ENCODE data around the gene PRMT9.
A peak's percentile ranks its signal among the peaks of the same experiment; 100 is the strongest.

The PRMT9 gene

GRCh38 chr4:147620315-147620714 is 63.6 kb downstream of the PRMT9 start:
- Histone ChIP-seq H3K27ac (ENCODE audit: low read depth, low read length) (no peak overlapping the region), H3K9ac (ENCODE audit: low read depth, low read length) (no peak overlapping the region), H3K27me3 (ENCODE audit: control insufficient read depth, insufficient read depth, low read length) (no peaks in the 10 kb centered on the region), H3K4me1 (ENCODE audit: control insufficient read depth, insufficient read depth, low read length) (peaks cover 15% of the 10 kb centered on the region; the same call in 1 of the 2 replicates), H3K4me3 (ENCODE audit: low read depth, low read length) (no peak overlapping the region), H3K36me3 (ENCODE audit: control insufficient read depth, insufficient read depth, low read length) (peaks cover 37% of the 10 kb centered on the region), H3K9me3 (ENCODE audit: control insufficient read depth, insufficient read depth, low read length) (no peaks in the 10 kb centered on the region)

GRCh38 chr4:147617841-147618691 is 65.9 kb downstream of the PRMT9 start:
- Histone ChIP-seq H3K4me3 (ENCODE audit: low read depth, low read length) (peak overlapping the region; percentile 99), H3K36me3 (ENCODE audit: control insufficient read depth, insufficient read depth, low read length) (peaks cover 20% of the 10 kb centered on the region), H3K27me3 (ENCODE audit: control insufficient read depth, insufficient read depth, low read length) (no peaks in the 10 kb centered on the region), H3K27ac (ENCODE audit: low read depth, low read length) (peak overlapping the region; percentile 89), H3K9ac (ENCODE audit: low read depth, low read length) (peak overlapping the region; percentile 91), H3K9me3 (ENCODE audit: control insufficient read depth, insufficient read depth, low read length) (no peaks in the 10 kb centered on the region), H3K4me1 (ENCODE audit: control insufficient read depth, insufficient read depth, low read length) (peaks cover 8% of the 10 kb centered on the region; the same call in 1 of the 2 replicates)

- Histone ChIP-seq H3K4me3 (ENCODE audit: low read depth, low read length) (peak within 1 kb of the TSS; percentile 99), H3K9ac (ENCODE audit: low read depth, low read length) (peak within 1 kb of the TSS; percentile 91), H3K9me3 (ENCODE audit: control insufficient read depth, insufficient read depth, low read length) (no peaks in the 10 kb centered on the region), H3K36me3 (ENCODE audit: control insufficient read depth, insufficient read depth, low read length) (peaks cover 17% of the 10 kb centered on the region), H3K27ac (ENCODE audit: low read depth, low read length) (peak within 1 kb of the TSS; percentile 89), H3K4me1 (ENCODE audit: control insufficient read depth, insufficient read depth, low read length) (peaks cover 11% of the 10 kb centered on the region; the same call in 1 of the 2 replicates), H3K27me3 (ENCODE audit: control insufficient read depth, insufficient read depth, low read length) (no peaks in the 10 kb centered on the region)
These were observed 66.7 kb downstream of the PRMT9 start, which contains the start of gene TMEM184C for GRCh38 chr4:147617173-147617840. Gene TMEM184C (plus strand): TSS chr4:147617397. CDS start chr4:147617957, 560 bp downstream.

- Histone ChIP-seq H3K27me3 (ENCODE audit: control insufficient read depth, insufficient read depth, low read length) (no peaks in the 10 kb centered on the region), H3K36me3 (ENCODE audit: control insufficient read depth, insufficient read depth, low read length) (peaks cover 13% of the 10 kb centered on the region; the same call in 1 of the 2 replicates), H3K27ac (ENCODE audit: low read depth, low read length) (no peak overlapping the region), H3K4me3 (ENCODE audit: low read depth, low read length) (peak overlapping the region; percentile 99), H3K4me1 (ENCODE audit: control insufficient read depth, insufficient read depth, low read length) (peaks cover 13% of the 10 kb centered on the region; the same call in 1 of the 2 replicates), H3K9me3 (ENCODE audit: control insufficient read depth, insufficient read depth, low read length) (no peaks in the 10 kb centered on the region), H3K9ac (ENCODE audit: low read depth, low read length) (peak overlapping the region; percentile 42; the same call in 1 of the 2 replicates)
These were observed 67.2 kb downstream of the PRMT9 start for GRCh38 chr4:147616849-147617172.

GRCh38 chr4:147610686-147611085 is 73.3 kb downstream of the PRMT9 start:
- Histone ChIP-seq H3K27me3 (ENCODE audit: control insufficient read depth, insufficient read depth, low read length) (no peaks in the 10 kb centered on the region), H3K9ac (ENCODE audit: low read depth, low read length) (no peak overlapping the region), H3K36me3 (ENCODE audit: control insufficient read depth, insufficient read depth, low read length) (no peaks in the 10 kb centered on the region), H3K27ac (ENCODE audit: low read depth, low read length) (no peak overlapping the region), H3K4me3 (ENCODE audit: low read depth, low read length) (no peak overlapping the region), H3K4me1 (ENCODE audit: control insufficient read depth, insufficient read depth, low read length) (0 out of 2 replicates have a peak, but pooled peaks cover 4% of the 10 kb centered on the region), H3K9me3 (ENCODE audit: control insufficient read depth, insufficient read depth, low read length) (no peaks in the 10 kb centered on the region)

GRCh38 chr4:147607471-147607870 is 76.5 kb downstream of the PRMT9 start:
- Histone ChIP-seq H3K9ac (ENCODE audit: low read depth, low read length) (no peak overlapping the region), H3K4me1 (ENCODE audit: control insufficient read depth, insufficient read depth, low read length) (0 out of 2 replicates have a peak, but pooled peaks cover 3% of the 10 kb centered on the region), H3K4me3 (ENCODE audit: low read depth, low read length) (no peak overlapping the region), H3K27ac (ENCODE audit: low read depth, low read length) (no peak overlapping the region), H3K36me3 (ENCODE audit: control insufficient read depth, insufficient read depth, low read length) (no peaks in the 10 kb centered on the region), H3K27me3 (ENCODE audit: control insufficient read depth, insufficient read depth, low read length) (no peaks in the 10 kb centered on the region), H3K9me3 (ENCODE audit: control insufficient read depth, insufficient read depth, low read length) (no peaks in the 10 kb centered on the region)

- Histone ChIP-seq H3K36me3 (ENCODE audit: control insufficient read depth, insufficient read depth, low read length) (no peaks in the 10 kb centered on the region), H3K27me3 (ENCODE audit: control insufficient read depth, insufficient read depth, low read length) (no peaks in the 10 kb centered on the region), H3K27ac (ENCODE audit: low read depth, low read length) (no peak overlapping the region), H3K4me1 (ENCODE audit: control insufficient read depth, insufficient read depth, low read length) (no peaks in the 10 kb centered on the region), H3K9ac (ENCODE audit: low read depth, low read length) (no peak overlapping the region), H3K4me3 (ENCODE audit: low read depth, low read length) (no peak overlapping the region), H3K9me3 (ENCODE audit: control insufficient read depth, insufficient read depth, low read length) (no peaks in the 10 kb centered on the region)
These were observed 78.5 kb downstream of the PRMT9 start for GRCh38 chr4:147605499-147605898.

- H3K36me3 ChIP-seq (ENCODE audit: control insufficient read depth, insufficient read depth, low read length), result no peaks in the 10 kb centered on the region
- no peak overlapping the region for H3K27ac ChIP-seq (ENCODE audit: low read depth, low read length)
- no peak overlapping the region for H3K4me3 ChIP-seq (ENCODE audit: low read depth, low read length)
- H3K9me3 ChIP-seq (ENCODE audit: control insufficient read depth, insufficient read depth, low read length), result no peaks in the 10 kb centered on the region
- 0 out of 2 replicates have a peak, but pooled peaks cover 8% of the 10 kb centered on the region for H3K4me1 ChIP-seq (ENCODE audit: control insufficient read depth, insufficient read depth, low read length)
- no peaks in the 10 kb centered on the region for H3K27me3 ChIP-seq (ENCODE audit: control insufficient read depth, insufficient read depth, low read length)
- H3K9ac ChIP-seq (ENCODE audit: low read depth, low read length), result no peak overlapping the region
These were observed 84.2 kb downstream of the PRMT9 start for GRCh38 chr4:147599769-147600168.

GRCh38 chr4:147599206-147599605 is 84.8 kb downstream of the PRMT9 start:
- no peak overlapping the region for H3K27ac ChIP-seq (ENCODE audit: low read depth, low read length)
- H3K9me3 ChIP-seq (ENCODE audit: control insufficient read depth, insufficient read depth, low read length), result no peaks in the 10 kb centered on the region
- no peak overlapping the region for H3K4me3 ChIP-seq (ENCODE audit: low read depth, low read length)
- no peaks in the 10 kb centered on the region for H3K36me3 ChIP-seq (ENCODE audit: control insufficient read depth, insufficient read depth, low read length)
- H3K27me3 ChIP-seq (ENCODE audit: control insufficient read depth, insufficient read depth, low read length), result no peaks in the 10 kb centered on the region
- 0 out of 2 replicates have a peak, but pooled peaks cover 8% of the 10 kb centered on the region for H3K4me1 ChIP-seq (ENCODE audit: control insufficient read depth, insufficient read depth, low read length)
- H3K9ac ChIP-seq (ENCODE audit: low read depth, low read length), result no peak overlapping the region

- Histone ChIP-seq H3K9ac (ENCODE audit: low read depth, low read length) (no peak overlapping the region), H3K27ac (ENCODE audit: low read depth, low read length) (no peak overlapping the region), H3K27me3 (ENCODE audit: control insufficient read depth, insufficient read depth, low read length) (no peaks in the 10 kb centered on the region)
These were observed 86.4 kb downstream of the PRMT9 start for GRCh38 chr4:147597561-147597960.

GRCh38 chr4:147596981-147597380 is 87.0 kb downstream of the PRMT9 start:
- Histone ChIP-seq H3K27ac (ENCODE audit: low read depth, low read length) (no peak overlapping the region), H3K9ac (ENCODE audit: low read depth, low read length) (no peak overlapping the region), H3K27me3 (ENCODE audit: control insufficient read depth, insufficient read depth, low read length) (no peaks in the 10 kb centered on the region), H3K4me1 (ENCODE audit: control insufficient read depth, insufficient read depth, low read length) (0 out of 2 replicates have a peak, but pooled peaks cover 8% of the 10 kb centered on the region), H3K36me3 (ENCODE audit: control insufficient read depth, insufficient read depth, low read length) (no peaks in the 10 kb centered on the region), H3K4me3 (ENCODE audit: low read depth, low read length) (no peak overlapping the region), H3K9me3 (ENCODE audit: control insufficient read depth, insufficient read depth, low read length) (no peaks in the 10 kb centered on the region)

More at GRCh38 chr4:147597561-147597960, 86.4 kb downstream of the PRMT9 start:
- Histone ChIP-seq H3K4me3 (ENCODE audit: low read depth, low read length) (no peak overlapping the region), H3K4me1 (ENCODE audit: control insufficient read depth, insufficient read depth, low read length) (0 out of 2 replicates have a peak, but pooled peaks cover 8% of the 10 kb centered on the region), H3K9me3 (ENCODE audit: control insufficient read depth, insufficient read depth, low read length) (no peaks in the 10 kb centered on the region), H3K36me3 (ENCODE audit: control insufficient read depth, insufficient read depth, low read length) (no peaks in the 10 kb centered on the region)

All from HUES48 (cell line).